Stimulated activated naive CD4-positive, alpha-beta T cell (primary cell): ENCODE results near the gene FRMPD1.

Experiments used
- DNase-seq, 6 experiments: peaks; one replicate each; lab custom pipeline; 2025; lab: John Stamatoyannopoulos, UW

Gene FRMPD1

GRCh38 chr9:37776328-37776727 is 125.6 kb downstream of the FRMPD1 start:
- no peak for DNase-seq

- DNase-seq, result no peak
Observed at GRCh38 chr9:37778534-37778933, 127.8 kb downstream of the FRMPD1 start.

- no peak for DNase-seq
Observed at GRCh38 chr9:37784291-37784615, 133.5 kb downstream of the FRMPD1 start.

GRCh38 chr9:37784616-37785483 is 134.1 kb downstream of the FRMPD1 start, which contains the start of gene EXOSC3:
TSS of gene EXOSC3 (minus strand) at chr9:37785064. CDS start at chr9:37785044, 20 bp downstream.
- peak; percentile 68 to 83 (median 77) for DNase-seq

GRCh38 chr9:37787059-37787458 is 136.3 kb downstream of the FRMPD1 start:
- DNase-seq, result no peak

- no peak for DNase-seq
Observed at GRCh38 chr9:37788332-37788731, 137.6 kb downstream of the FRMPD1 start.

GRCh38 chr9:37790096-37790495 is 139.3 kb downstream of the FRMPD1 start:
- DNase-seq, result no peak

GRCh38 chr9:37792122-37792521 is 141.4 kb downstream of the FRMPD1 start:
- no peak for DNase-seq

- no peak for DNase-seq
Observed at GRCh38 chr9:37796232-37796631, 145.5 kb downstream of the FRMPD1 start.
